GM15510 (cell line): ENCODE measurements around the gene TECPR1.

Experiments
- POLR2A ChIP-seq: IDR thresholded peaks from 3 replicates; pipeline ENCODE4 v1.6.1; 2011; ENCODE audit warnings: borderline replicate concordance; ENCODE audit not compliant: insufficient read length; ENCODE audit errors: extremely low read depth

TECPR1 gene

GRCh38 chr7:98186452-98187137, 65.4 kb downstream of the TECPR1 start:
- TF ChIP-seq POLR2A = no peak

DNA sequence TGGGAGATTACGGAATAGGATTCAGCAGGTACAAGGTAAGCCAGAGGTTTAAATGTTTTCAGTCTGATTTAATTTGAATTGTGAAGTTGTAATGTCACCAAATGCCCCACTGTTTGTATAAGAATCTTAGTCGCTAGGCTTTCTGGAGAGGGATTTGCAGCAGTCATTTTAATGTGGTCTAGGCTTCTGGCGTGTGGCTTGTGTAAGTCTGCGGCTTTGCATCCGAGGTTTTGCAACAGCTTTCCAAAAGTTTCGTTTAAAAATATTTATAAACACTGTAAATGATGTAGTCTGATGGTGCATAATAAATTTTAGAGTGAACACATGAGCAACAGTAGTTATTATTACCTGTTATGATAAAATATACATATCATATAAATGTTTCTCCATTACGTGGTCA, 66.9 kb downstream of the TECPR1 start:
- no peak for TF ChIP-seq POLR2A

GRCh38 chr7:98180751-98181150, 71.3 kb downstream of the TECPR1 start:
- TF ChIP-seq POLR2A = no peak

GRCh38 chr7:98178762-98179490, 73.1 kb downstream of the TECPR1 start:
- no peak for TF ChIP-seq POLR2A

- no peak for TF ChIP-seq POLR2A
These were observed 73.7 kb downstream of the TECPR1 start for GRCh38 chr7:98178321-98178720.

- TF ChIP-seq POLR2A = no peak
These were observed 74.5 kb downstream of the TECPR1 start for GRCh38 chr7:98177553-98177952.

GRCh38 chr7:98175260-98175940, 76.6 kb downstream of the TECPR1 start:
- TF ChIP-seq POLR2A = no peak

GRCh38 chr7:98174334-98175259, 77.4 kb downstream of the TECPR1 start:
- TF ChIP-seq POLR2A = no peak

DNA sequence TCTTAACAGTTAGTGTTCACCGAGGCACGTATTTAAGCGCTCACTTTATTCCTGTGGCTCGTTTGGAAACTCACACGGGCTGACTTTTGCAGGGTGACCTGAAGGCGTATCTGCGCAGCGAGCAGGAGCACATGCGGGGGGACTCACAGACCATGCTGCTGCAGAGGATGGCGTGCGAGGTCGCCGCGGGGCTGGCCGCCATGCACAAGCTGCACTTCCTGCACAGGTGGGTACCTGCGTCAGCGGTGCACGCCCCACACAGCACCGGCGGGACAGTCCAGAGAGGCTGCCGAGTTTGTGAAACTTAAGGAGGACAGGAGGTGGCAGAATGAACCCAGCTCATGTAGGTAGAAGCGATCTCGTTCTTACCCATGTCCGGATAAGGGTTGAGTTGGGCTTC, 80.6 kb downstream of the TECPR1 start:
- TF ChIP-seq POLR2A = no peak

GRCh38 chr7:98170966-98171365, 81.1 kb downstream of the TECPR1 start:
- TF ChIP-seq POLR2A = no peak

- TF ChIP-seq POLR2A = no peak
These were observed 83.0 kb downstream of the TECPR1 start for GRCh38 chr7:98168904-98169621.

- TF ChIP-seq POLR2A = no peak
These were observed 83.7 kb downstream of the TECPR1 start for GRCh38 chr7:98168181-98168903.

- TF ChIP-seq POLR2A = no peak
These were observed 84.4 kb downstream of the TECPR1 start for GRCh38 chr7:98167653-98168052.
